Endothelial cell (in vitro differentiated cells): Measurements from ENCODE around the gene WNT7B. TPM values are rescaled to one million over a fixed set of nuclear protein-coding genes. Genes with fewer than 3 reads are reported as not detected.

Source experiments
- DNase-seq: peaks from one replicate; pipeline ENCODE4 v3.0.0; 2021; ENCODE audit warnings: low spot score
- H3K27ac Mint-ChIP-seq: one replicate; pipeline ENCODE4 v1.8.0; 2021; ENCODE audit warnings: mixed read lengths, inconsistent platforms; ENCODE audit not compliant: unreplicated experiment
- H3K27me3 Mint-ChIP-seq: one replicate; pipeline ENCODE4 v1.8.0; 2021; ENCODE audit warnings: mild to moderate bottlenecking, moderate library complexity, mixed read lengths, inconsistent platforms; ENCODE audit not compliant: unreplicated experiment
- H3K36me3 Mint-ChIP-seq: one replicate; pipeline ENCODE4 v1.8.0; 2021; ENCODE audit warnings: mild to moderate bottlenecking, low read depth, mixed read lengths, inconsistent platforms; ENCODE audit not compliant: unreplicated experiment
- H3K4me1 Mint-ChIP-seq: one replicate; pipeline ENCODE4 v1.8.0; 2021; ENCODE audit warnings: mild to moderate bottlenecking, mixed read lengths, inconsistent platforms; ENCODE audit not compliant: unreplicated experiment
- H3K4me3 Mint-ChIP-seq: one replicate; pipeline ENCODE4 v1.8.0; 2021; ENCODE audit warnings: mild to moderate bottlenecking, mixed read lengths, inconsistent platforms; ENCODE audit not compliant: unreplicated experiment
- H3K9me3 Mint-ChIP-seq: one replicate; pipeline ENCODE4 v1.8.0; 2021; ENCODE audit warnings: mixed read lengths, inconsistent platforms; ENCODE audit not compliant: unreplicated experiment
- CTCF ChIP-seq: fragments of 200-600 bp; sonication (generic); IDR thresholded peaks from one replicate; pipeline ENCODE4 v1.5.0; 2021; ENCODE audit warnings: antibody characterized with exemption; ENCODE audit not compliant: unreplicated experiment
- total RNA-seq: library from RNA; stranded (reverse); fragmentation: NEBNext Ultra II Directional; extraction: Animal tissue kit (Norgen Biotek cat#: 25700); gene quantifications from one replicate; pipeline ENCODE4 v1.2.1, GENCODE V29; 2021; ENCODE audit not compliant: unreplicated experiment

WNT7B gene
- total RNA-seq, 1 donor from 2014 or later = not detected

GRCh38 chr22:45934659-45935341 lies 42.2 kb downstream of the WNT7B start:
- no peak for TF ChIP-seq CTCF
- Mint-ChIP-seq H3K4me3 (no peak overlapping the region), H3K4me1 (no peaks in the 10 kb centered on the region), H3K9me3 (no peaks in the 10 kb centered on the region), H3K36me3 (no peaks in the 10 kb centered on the region), H3K27me3 (peaks cover 3% of the 10 kb centered on the region), H3K27ac (no peak overlapping the region)
- DNase-seq = no peak

GRCh38 chr22:45934168-45934564 lies 42.8 kb downstream of the WNT7B start:
- Mint-ChIP-seq H3K36me3 (no peaks in the 10 kb centered on the region), H3K4me1 (no peaks in the 10 kb centered on the region), H3K27ac (no peak overlapping the region)

GRCh38 chr22:45933506-45934167 lies 43.3 kb downstream of the WNT7B start:
- TF ChIP-seq CTCF = no peak
- Mint-ChIP-seq H3K36me3 (no peaks in the 10 kb centered on the region), H3K27me3 (peaks cover 7% of the 10 kb centered on the region), H3K4me1 (no peaks in the 10 kb centered on the region), H3K27ac (no peak overlapping the region), H3K4me3 (no peak overlapping the region), H3K9me3 (no peaks in the 10 kb centered on the region)
- no peak for DNase-seq

More at GRCh38 chr22:45934168-45934564, 42.8 kb downstream of the WNT7B start:
- no peak for DNase-seq
- peaks cover 5% of the 10 kb centered on the region for H3K27me3 Mint-ChIP-seq
- H3K4me3 Mint-ChIP-seq = no peak overlapping the region
- no peak for TF ChIP-seq CTCF
- H3K9me3 Mint-ChIP-seq = no peaks in the 10 kb centered on the region

GRCh38 chr22:45932071-45932470 lies 44.9 kb downstream of the WNT7B start:
- no peak for TF ChIP-seq CTCF
- no peak for DNase-seq
- Mint-ChIP-seq H3K36me3 (no peaks in the 10 kb centered on the region), H3K27me3 (peaks cover 7% of the 10 kb centered on the region), H3K27ac (no peak overlapping the region), H3K4me3 (no peak overlapping the region), H3K9me3 (no peaks in the 10 kb centered on the region), H3K4me1 (no peaks in the 10 kb centered on the region)

- Mint-ChIP-seq H3K4me1 (no peaks in the 10 kb centered on the region), H3K4me3 (no peak overlapping the region), H3K27me3 (peaks cover 7% of the 10 kb centered on the region), H3K27ac (no peak overlapping the region), H3K36me3 (no peaks in the 10 kb centered on the region), H3K9me3 (no peaks in the 10 kb centered on the region)
- no peak for DNase-seq
- no peak for TF ChIP-seq CTCF
Measured at GRCh38 chr22:45931042-45931441, 45.9 kb downstream of the WNT7B start.
